Left renal cortex interstitium (tissue), 4 donors: Measurements from ENCODE around the gene CYTIP. TPM values are rescaled to one million over a fixed set of nuclear protein-coding genes. Genes with fewer than 3 reads are reported as not detected.
"Not testable (repeated sequence)": the region's sequence is repeated elsewhere in the genome, so short reads cannot be mapped to it uniquely, and the experiment has no call there.

Source experiments
- DNase-seq, 4 donors: peaks; one replicate each; pipeline ENCODE4 v3.0.0-alpha.2; 2013; ENCODE audit warnings: low read depth in 4 of 4, low spot score in 2 of 4, missing footprints in 1 of 4
- polyA plus RNA-seq, 4 donors: library from polyadenylated mRNA; unstranded; fragments of 120-200 nt; gene quantifications; one replicate each; pipeline ENCODE4 v1.2.1, GENCODE V29; 2013; ENCODE audit not compliant: insufficient read length in 4 of 4

Gene CYTIP
- polyA plus RNA-seq, 4 donors, result 1.7 to 2.1 (median 1.7) TPM

DNA sequence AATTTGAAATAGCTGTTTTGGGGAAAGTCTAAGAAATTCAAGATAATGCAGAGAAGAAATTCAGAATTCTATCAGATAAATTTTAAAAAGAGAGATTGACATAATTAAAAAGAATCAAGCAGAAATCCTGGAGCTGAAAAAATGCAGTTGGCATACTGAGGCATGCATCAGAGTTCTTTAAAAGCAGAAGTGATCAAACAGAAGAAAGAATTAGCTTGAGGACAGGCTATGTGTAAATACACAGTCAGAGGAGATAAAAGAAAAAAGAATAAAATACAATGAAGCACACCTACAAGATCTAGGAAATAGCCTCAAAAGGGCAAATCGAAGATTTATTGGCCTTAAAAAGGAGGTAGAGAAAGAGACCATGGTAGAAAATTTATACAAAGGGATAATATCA, 57.1 kb downstream of the CYTIP start:
- no peak for DNase-seq

DNA sequence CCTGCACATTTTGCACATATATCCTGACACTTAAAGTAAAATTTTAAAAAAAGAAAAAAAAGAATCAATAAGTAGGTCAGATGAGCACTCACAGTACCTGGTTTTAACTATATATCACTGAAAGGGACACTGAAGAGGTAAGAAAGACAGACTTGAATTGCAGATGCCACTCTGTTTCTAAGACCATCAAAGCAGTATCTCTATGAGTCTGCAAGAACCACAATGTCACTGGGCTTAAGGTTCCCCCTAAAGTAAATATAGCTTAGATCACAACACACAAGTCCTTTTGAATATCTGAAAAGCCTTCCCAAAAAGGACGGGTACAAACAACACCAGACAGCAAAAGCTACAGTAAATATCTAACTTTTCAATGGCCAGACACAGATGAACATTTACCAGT, 57.6 kb downstream of the CYTIP start:
- no peak for DNase-seq

DNA sequence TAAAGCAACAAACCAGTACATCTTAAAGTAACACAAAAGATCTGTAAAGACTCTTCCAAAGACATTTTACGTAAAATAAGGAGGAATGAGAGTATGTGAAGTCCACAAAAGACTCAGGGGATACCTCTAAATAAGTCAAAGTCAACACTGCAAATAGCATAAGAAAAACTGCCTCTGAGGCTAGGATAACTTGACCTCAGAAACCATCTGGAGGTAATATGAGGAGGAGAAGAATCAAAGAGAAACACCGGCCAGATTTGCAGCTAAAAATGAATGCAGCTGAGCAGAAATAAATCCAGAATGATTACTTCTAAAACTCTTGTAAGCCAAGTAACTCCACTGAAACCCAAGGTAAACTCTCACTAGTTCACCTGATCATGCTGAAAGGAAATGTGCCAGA, 66.0 kb downstream of the CYTIP start:
- DNase-seq, result no peak

DNA sequence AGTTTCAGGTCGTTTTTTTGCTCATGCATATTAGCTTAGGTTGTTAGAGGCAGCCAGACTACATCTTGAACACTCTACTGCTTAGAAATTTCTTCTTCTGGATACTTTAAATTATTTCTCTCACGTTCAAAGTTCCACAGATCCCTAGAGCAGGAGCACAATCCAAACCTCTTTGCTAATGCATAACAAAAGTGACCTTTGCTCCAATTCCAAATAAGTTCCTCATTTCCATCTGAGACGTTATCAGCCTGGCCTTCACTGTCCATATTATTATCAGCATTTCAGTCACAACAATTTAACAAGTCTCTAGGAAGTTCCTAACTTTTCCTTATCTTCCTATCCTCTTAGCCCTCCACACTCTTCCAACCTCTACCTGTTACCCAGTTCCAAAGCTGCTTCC, 67.8 kb downstream of the CYTIP start:
- no peak for DNase-seq

DNA sequence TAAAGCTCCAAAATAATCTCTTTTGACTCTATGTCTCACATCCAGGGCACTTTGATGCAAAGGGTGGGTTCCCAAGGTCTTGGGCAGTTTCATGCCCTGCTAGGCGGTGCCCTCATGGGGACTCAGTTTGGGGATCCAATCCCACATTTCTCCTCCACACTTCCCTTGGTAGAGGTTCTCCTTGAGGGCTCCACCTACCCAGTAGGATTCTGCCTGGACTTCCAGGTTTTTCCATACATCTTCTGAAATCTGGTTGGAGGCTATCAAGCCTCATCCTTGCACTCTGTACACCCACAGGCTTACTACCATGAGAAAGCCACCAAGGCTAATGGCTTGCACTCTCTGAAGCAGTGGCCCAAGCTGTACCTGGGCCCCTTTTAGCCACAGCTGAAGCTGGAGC, 68.5 kb downstream of the CYTIP start:
- DNase-seq, result no peak

DNA sequence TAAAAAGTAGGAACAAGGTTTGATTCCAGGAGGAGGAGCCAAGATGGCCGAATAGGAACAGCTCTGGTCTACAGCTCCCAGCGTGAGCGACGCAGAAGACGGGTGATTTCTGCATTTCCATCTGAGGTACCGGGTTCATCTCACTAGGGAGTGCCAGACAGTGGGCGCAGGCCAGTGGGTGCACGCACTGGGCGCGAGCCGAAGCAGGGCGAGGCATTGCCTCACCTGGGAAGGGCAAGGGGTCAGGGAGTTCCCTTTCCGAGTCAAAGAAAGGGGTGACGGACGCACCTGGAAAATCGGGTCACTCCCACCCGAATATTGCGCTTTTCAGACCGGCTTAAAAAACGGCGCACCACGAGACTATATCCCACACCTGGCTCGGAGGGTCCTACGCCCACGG, 75.4 kb downstream of the CYTIP start:
- not testable (repeated sequence) for DNase-seq

DNA sequence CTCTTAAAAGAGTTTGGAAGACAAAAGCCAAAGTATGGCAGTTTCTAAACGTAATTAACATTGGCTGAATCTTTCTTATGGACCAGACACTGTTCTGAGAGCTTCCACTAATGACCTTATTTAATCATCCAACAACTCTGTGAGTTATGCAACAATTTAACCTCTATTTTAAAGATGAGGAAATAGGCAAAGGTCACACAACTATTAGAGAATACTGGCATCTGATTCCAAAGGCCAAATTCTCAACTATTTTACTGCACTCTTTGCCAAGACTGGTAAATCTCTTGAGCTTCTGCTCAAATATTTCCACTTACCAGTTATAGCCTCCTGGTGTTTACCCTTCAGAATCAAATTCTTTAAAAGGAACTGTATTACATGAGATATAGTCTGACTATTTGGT, 76.2 kb downstream of the CYTIP start:
- DNase-seq, result no peak

Other genes with a start within 250 kb of the CYTIP start
- gene GALNT5, start 186.4 kb downstream of the CYTIP start, polyA plus RNA-seq, result under 1 TPM; 0.43 to 0.65 (median 0.50) TPM
- under 1 TPM in 3 of 4 donors, not detected in 1; 0.08 to 0.28 (median 0.16) TPM for gene ERMN, start 118.3 kb downstream of the CYTIP start, polyA plus RNA-seq
- gene ACVR1C, start 184.8 kb upstream of the CYTIP start, polyA plus RNA-seq, result under 1 TPM; 0.11 to 0.23 (median 0.18) TPM